DMS53 treated with DMSO at 0.1 percent for 48 hours (cell line): ENCODE results near the gene SLC4A11.

Experiments
- DNase-seq: peaks from one replicate; lab custom pipeline; 2025; ENCODE audit not compliant: unreplicated experiment; lab: John Stamatoyannopoulos, UW

Gene SLC4A11

DNA sequence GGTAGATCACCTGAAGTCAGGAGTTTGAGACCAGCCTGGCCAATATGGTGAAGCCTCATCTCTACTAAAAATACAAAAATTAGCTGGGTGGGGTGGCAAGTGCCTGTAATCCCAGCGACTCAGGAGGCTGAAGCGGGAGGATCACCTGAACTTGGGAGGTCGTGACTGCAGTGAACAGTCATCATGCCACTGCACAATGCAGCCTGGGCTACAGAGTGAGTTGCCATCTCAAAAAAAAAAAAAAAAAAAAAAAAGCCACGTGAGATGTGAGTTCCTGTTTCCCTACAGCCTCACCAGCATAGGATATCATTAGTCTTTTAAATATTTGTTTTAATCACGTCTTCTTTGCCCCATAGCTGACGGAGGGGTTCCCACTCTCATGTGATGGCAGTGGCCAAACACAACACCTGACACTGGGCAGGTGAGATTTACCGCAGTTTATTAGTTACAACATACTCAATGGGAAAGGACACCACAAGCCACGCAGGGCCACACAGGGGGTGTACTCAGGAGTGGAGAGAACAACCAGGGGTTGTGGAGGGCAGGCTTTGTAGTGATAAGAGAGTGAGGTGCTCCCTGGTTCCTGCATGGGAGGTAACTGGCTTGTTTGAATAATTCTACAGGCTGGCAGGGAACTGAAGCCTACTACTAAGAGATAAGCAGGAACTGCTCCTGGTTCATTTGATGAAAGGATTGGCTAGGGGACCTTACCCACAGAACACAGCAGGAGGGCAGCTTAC is 61.1 kb downstream of the SLC4A11 start:
- DNase-seq = no peak
